Large intestine (tissue), 3 donors: ENCODE measurements around the gene ABCC2. TPM values are rescaled to one million over a fixed set of nuclear protein-coding genes. Genes with fewer than 3 reads are reported as not detected.

Source experiments
- DNase-seq, 2 donors: peaks; one replicate each; pipeline versions ENCODE4 v3.0.0 to v3.0.0-alpha.2; 2013
- H3K27ac ChIP-seq: one replicate; pipeline ENCODE4 v1.5.1; 2013; ENCODE audit warnings: low read length
- H3K27me3 ChIP-seq: 2 replicates; pipeline ENCODE4 v1.6.1; 2013; ENCODE audit warnings: low read length; ENCODE audit not compliant: control insufficient read depth, insufficient read depth
- H3K36me3 ChIP-seq: 2 replicates; pipeline ENCODE4 v1.6.1; 2013; ENCODE audit warnings: low read length; ENCODE audit not compliant: control insufficient read depth, insufficient read depth
- H3K4me1 ChIP-seq: one replicate; pipeline ENCODE4 v1.6.1; 2013; ENCODE audit warnings: low read length; ENCODE audit not compliant: control insufficient read depth, insufficient read depth
- H3K4me3 ChIP-seq: one replicate; pipeline ENCODE4 v1.5.1; 2013; ENCODE audit warnings: low read length
- H3K9me3 ChIP-seq: one replicate; pipeline ENCODE4 v1.6.1; 2013; ENCODE audit warnings: mild to moderate bottlenecking, low read depth, low read length, moderate library complexity; ENCODE audit not compliant: control insufficient read depth
- WGBS: methylation state at CpG from one replicate; pipeline ENCODE4 v1.1.5; 2013; ENCODE audit warnings: low lambda C conversion rate; ENCODE audit not compliant: insufficient coverage; 5-methylcytosine and 5-hydroxymethylcytosine counted together
- polyA plus RNA-seq: library from polyadenylated mRNA; unstranded; fragments of 120-200 nt; gene quantifications from one replicate; pipeline ENCODE4 v1.2.1, GENCODE V29; 2013

ABCC2 gene
- polyA plus RNA-seq, 1 donor = 94.3 TPM

- no peak for DNase-seq
- WGBS = no CpG with 5 or more reads among the region's 2 CpGs
- no peak overlapping the region for H3K27ac ChIP-seq
- no peak overlapping the region for H3K4me3 ChIP-seq
- H3K36me3 ChIP-seq = no peaks in the 10 kb centered on the region
- peaks cover 3% of the 10 kb centered on the region for H3K9me3 ChIP-seq
- H3K4me1 ChIP-seq = peaks cover 14% of the 10 kb centered on the region
- H3K27me3 ChIP-seq = no peaks in the 10 kb centered on the region
Observed at GRCh38 chr10:99768556-99768955, 13.9 kb upstream of the ABCC2 start.

GRCh38 chr10:99769706-99770105, 12.7 kb upstream of the ABCC2 start:
- no peak for DNase-seq
- H3K36me3 ChIP-seq = no peaks in the 10 kb centered on the region
- H3K27me3 ChIP-seq = no peaks in the 10 kb centered on the region
- no peaks in the 10 kb centered on the region for H3K9me3 ChIP-seq
- no peak overlapping the region for H3K4me3 ChIP-seq
- 100% methylated on average over 1 of the region's 5 CpGs for WGBS
- peaks cover 14% of the 10 kb centered on the region for H3K4me1 ChIP-seq
- peak overlapping the region; percentile 70 for H3K27ac ChIP-seq

GRCh38 chr10:99770408-99771045, 11.9 kb upstream of the ABCC2 start:
- Histone ChIP-seq H3K4me3 (no peak overlapping the region), H3K27ac (peak overlapping the region; percentile 70), H3K27me3 (no peaks in the 10 kb centered on the region), H3K4me1 (peaks cover 16% of the 10 kb centered on the region), H3K36me3 (no peaks in the 10 kb centered on the region), H3K9me3 (no peaks in the 10 kb centered on the region)
- 60% methylated on average over 1 of the region's 4 CpGs for WGBS
- DNase-seq = peak; percentile 70 to 89

- Histone ChIP-seq H3K4me3 (no peak overlapping the region), H3K36me3 (no peaks in the 10 kb centered on the region), H3K27me3 (no peaks in the 10 kb centered on the region), H3K9me3 (no peaks in the 10 kb centered on the region), H3K4me1 (peaks cover 42% of the 10 kb centered on the region), H3K27ac (peak overlapping the region; percentile 66)
- peak; percentile 53 to 84 for DNase-seq
Observed at GRCh38 chr10:99775850-99776249, 6.6 kb upstream of the ABCC2 start.

GRCh38 chr10:99777918-99778714, 4.3 kb upstream of the ABCC2 start:
- Histone ChIP-seq H3K4me3 (no peak overlapping the region), H3K4me1 (peaks cover 54% of the 10 kb centered on the region), H3K9me3 (no peaks in the 10 kb centered on the region), H3K36me3 (no peaks in the 10 kb centered on the region), H3K27me3 (no peaks in the 10 kb centered on the region), H3K27ac (peak overlapping the region; percentile 95)
- DNase-seq = peak; percentile 66 to 69
- no CpG with 5 or more reads among the region's 1 CpG for WGBS

GRCh38 chr10:99779335-99779734, 3.1 kb upstream of the ABCC2 start:
- 60% methylated on average over 1 of the region's 4 CpGs for WGBS

GRCh38 chr10:99781734-99782429, 558 bp upstream of the ABCC2 start:
- Histone ChIP-seq H3K4me3 (no peak overlapping the region), H3K9me3 (no peaks in the 10 kb centered on the region), H3K27ac (peak overlapping the region; percentile 95), H3K4me1 (peaks cover 45% of the 10 kb centered on the region), H3K36me3 (peaks cover 13% of the 10 kb centered on the region), H3K27me3 (no peaks in the 10 kb centered on the region)
- no peak for DNase-seq
- 40% methylated on average over 1 of the region's 5 CpGs for WGBS

More at GRCh38 chr10:99779335-99779734, 3.1 kb upstream of the ABCC2 start:
- Histone ChIP-seq H3K4me1 (peaks cover 54% of the 10 kb centered on the region), H3K36me3 (no peaks in the 10 kb centered on the region), H3K9me3 (no peaks in the 10 kb centered on the region), H3K27me3 (no peaks in the 10 kb centered on the region), H3K27ac (peak overlapping the region; percentile 95), H3K4me3 (no peak overlapping the region)
- DNase-seq = peak; percentile 29 to 64

- H3K27me3 ChIP-seq = no peaks in the 10 kb centered on the region
- no peaks in the 10 kb centered on the region for H3K9me3 ChIP-seq
- peak overlapping the region; percentile 95 for H3K27ac ChIP-seq
- peak in 1 of 2 donors; percentile 28 for DNase-seq
- peaks cover 28% of the 10 kb centered on the region for H3K36me3 ChIP-seq
- peak overlapping the region; percentile 55 for H3K4me3 ChIP-seq
- 94% methylated on average over 2 of the region's 7 CpGs for WGBS
- H3K4me1 ChIP-seq = peaks cover 26% of the 10 kb centered on the region
Observed at GRCh38 chr10:99784016-99784726, 1.7 kb downstream of the ABCC2 start.

- 77% methylated on average over 3 of the region's 6 CpGs for WGBS
- H3K27ac ChIP-seq = peak overlapping the region; percentile 95
- peak overlapping the region; percentile 55 for H3K4me3 ChIP-seq
- no peaks in the 10 kb centered on the region for H3K27me3 ChIP-seq
- no peak for DNase-seq
- peaks cover 30% of the 10 kb centered on the region for H3K36me3 ChIP-seq
- peaks cover 21% of the 10 kb centered on the region for H3K4me1 ChIP-seq
- H3K9me3 ChIP-seq = no peaks in the 10 kb centered on the region
Observed at GRCh38 chr10:99784727-99785441, 2.4 kb downstream of the ABCC2 start.
